ENCODE results near the gene DTNB.

DNA sequence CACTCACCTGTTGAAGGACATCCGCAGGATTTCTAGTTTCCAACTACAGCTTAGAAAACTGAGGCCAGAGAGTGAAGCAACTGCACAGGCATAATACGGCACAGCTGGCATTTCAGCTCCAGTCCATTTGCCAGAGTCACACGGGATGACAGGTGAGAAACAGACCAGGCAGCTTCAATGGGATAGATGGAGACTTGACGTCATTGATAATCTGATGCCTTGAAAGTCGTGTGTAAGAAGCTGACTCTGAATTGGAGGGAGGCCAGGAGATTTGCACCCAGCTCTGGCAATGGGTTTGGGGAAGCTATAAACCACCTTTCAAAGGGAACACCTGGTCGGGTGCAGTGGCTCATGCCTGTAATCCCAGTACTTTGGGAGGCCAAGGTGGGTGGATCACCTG is 319.3 kb downstream of the DTNB start:
- TF ChIP-seq EP300 (IDR thresholded peaks at IDR 0.05; ENCODE audit: borderline replicate concordance) (no peak), TEAD4 (IDR thresholded peaks at IDR 0.05) (no peak)
